Stomach (tissue), 4 donors: ENCODE data around the gene SND1.

Experiments used
- POLR2A ChIP-seq, 4 donors: fragments of 450-650 bp; IDR thresholded peaks; one replicate each; pipeline ENCODE4 v1.6.1; 2016; ENCODE audit warnings: antibody characterized with exemption in 4 of 4, control low read depth in 2 of 4, mild to moderate bottlenecking in 1 of 4, moderate library complexity in 1 of 4
- POLR2AphosphoS5 ChIP-seq, 3 donors: sonication (generic); formaldehyde crosslinking; IDR thresholded peaks; one replicate each; pipeline ENCODE4 v1.6.1; 2016; ENCODE audit warnings: antibody characterized with exemption in 3 of 3
- TF ChIP-seq, protein P1 (sequence below), 7 experiments: fragments of 450-650 bp in 4 of 7; fragments of 200-600 bp in 3 of 7; sonication (generic) in 3 of 7; IDR thresholded peaks; one replicate each; pipeline ENCODE4 v1.5.1; 2016 to 2019; ENCODE audit warnings: antibody characterized with exemption in 7 of 7, control low read depth in 2 of 7, mild to moderate bottlenecking in 1 of 7

- TF ChIP-seq, protein P1, sequence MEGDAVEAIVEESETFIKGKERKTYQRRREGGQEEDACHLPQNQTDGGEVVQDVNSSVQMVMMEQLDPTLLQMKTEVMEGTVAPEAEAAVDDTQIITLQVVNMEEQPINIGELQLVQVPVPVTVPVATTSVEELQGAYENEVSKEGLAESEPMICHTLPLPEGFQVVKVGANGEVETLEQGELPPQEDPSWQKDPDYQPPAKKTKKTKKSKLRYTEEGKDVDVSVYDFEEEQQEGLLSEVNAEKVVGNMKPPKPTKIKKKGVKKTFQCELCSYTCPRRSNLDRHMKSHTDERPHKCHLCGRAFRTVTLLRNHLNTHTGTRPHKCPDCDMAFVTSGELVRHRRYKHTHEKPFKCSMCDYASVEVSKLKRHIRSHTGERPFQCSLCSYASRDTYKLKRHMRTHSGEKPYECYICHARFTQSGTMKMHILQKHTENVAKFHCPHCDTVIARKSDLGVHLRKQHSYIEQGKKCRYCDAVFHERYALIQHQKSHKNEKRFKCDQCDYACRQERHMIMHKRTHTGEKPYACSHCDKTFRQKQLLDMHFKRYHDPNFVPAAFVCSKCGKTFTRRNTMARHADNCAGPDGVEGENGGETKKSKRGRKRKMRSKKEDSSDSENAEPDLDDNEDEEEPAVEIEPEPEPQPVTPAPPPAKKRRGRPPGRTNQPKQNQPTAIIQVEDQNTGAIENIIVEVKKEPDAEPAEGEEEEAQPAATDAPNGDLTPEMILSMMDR (IDR thresholded peaks at IDR 0.05), result no peak
- TF ChIP-seq POLR2A (IDR thresholded peaks at IDR 0.05) (no peak), POLR2AphosphoS5 (IDR thresholded peaks at IDR 0.05) (no peak)
These were observed 353.1 kb downstream of the SND1 start for GRCh38 chr7:128005117-128005516.
